CD4-positive, alpha-beta T cell (primary cell): ENCODE measurements around the gene ITGA6. TPM values are rescaled to one million over a fixed set of nuclear protein-coding genes. Genes with fewer than 3 reads are reported as not detected.

Source experiments
- ATAC-seq: fragments of 200-7000 bp; cut with Tn5 transposase; one replicate; pipeline ENCODE4 v1.10.0; 2022; ENCODE audit warnings: mild to moderate bottlenecking; ENCODE audit not compliant: poor library complexity
- CTCF ChIA-PET: fragments of 350-600 bp; sonication (Branson Sonifier 250); formaldehyde crosslinking; loops from one replicate; lab custom pipeline; 2021; ENCODE audit warnings: antibody characterized with exemption, inconsistent platforms; lab: Charles Lee
- POLR2A ChIA-PET: fragments of 350-600 bp; sonication (Branson Sonifier 250); formaldehyde crosslinking; loops from one replicate; lab custom pipeline; 2021; ENCODE audit warnings: antibody characterized with exemption, inconsistent platforms; lab: Charles Lee
- DNase-seq, 14 experiments: peaks; one replicate each; pipeline ENCODE4 v3.0.0-alpha.2; 2013 to 2020; ENCODE audit warnings: mixed read lengths in 2 of 14
- H3K27ac ChIP-seq, 2 donors: one replicate each; pipeline versions ENCODE4 v1.5.1 to v1.7.0; 2013; ENCODE audit warnings: low read length in 2 of 2, low read depth in 1 of 2, mild to moderate bottlenecking in 1 of 2
- H3K27me3 ChIP-seq, 2 experiments: 1 replicate in 1 of 2; 2 replicates in 1 of 2; pipeline versions ENCODE4 v1.6.1 to v1.7.0; 2013; ENCODE audit warnings: low read length in 2 of 2, control low read depth in 1 of 2, mild to moderate bottlenecking in 1 of 2, moderate library complexity in 1 of 2; ENCODE audit not compliant: insufficient read depth in 2 of 2, control insufficient read depth in 1 of 2
- H3K36me3 ChIP-seq: one replicate; pipeline ENCODE4 v1.6.1; 2013; ENCODE audit warnings: low read length, control low read depth; ENCODE audit not compliant: insufficient read depth
- H3K4me1 ChIP-seq: one replicate; pipeline ENCODE4 v1.6.1; 2013; ENCODE audit warnings: low read length, control low read depth; ENCODE audit not compliant: insufficient read depth
- H3K4me3 ChIP-seq: one replicate; pipeline ENCODE4 v1.5.1; 2013; ENCODE audit warnings: mild to moderate bottlenecking, low read length, moderate library complexity
- H3K9me3 ChIP-seq, 2 experiments: 1 replicate in 1 of 2; 2 replicates in 1 of 2; pipeline versions ENCODE4 v1.6.1 to v1.7.0; 2013; ENCODE audit warnings: low read length in 2 of 2, mild to moderate bottlenecking in 2 of 2, control low read depth in 1 of 2, moderate library complexity in 1 of 2; ENCODE audit not compliant: control insufficient read depth in 1 of 2, insufficient read depth in 1 of 2
- H3K27ac Mint-ChIP-seq: one replicate; pipeline ENCODE4 v1.8.0; 2020; ENCODE audit warnings: mixed read lengths
- H3K27me3 Mint-ChIP-seq: one replicate; pipeline ENCODE4 v1.8.0; 2021; ENCODE audit warnings: mixed read lengths
- H3K36me3 Mint-ChIP-seq: one replicate; pipeline ENCODE4 v1.8.0; 2021; ENCODE audit warnings: low read depth, mixed read lengths
- H3K4me1 Mint-ChIP-seq: one replicate; pipeline ENCODE4 v1.8.0; 2021; ENCODE audit warnings: low read depth, mixed read lengths
- H3K4me3 Mint-ChIP-seq: one replicate; pipeline ENCODE4 v1.8.0; 2020; ENCODE audit warnings: mild to moderate bottlenecking, mixed read lengths
- H3K9me3 Mint-ChIP-seq: one replicate; pipeline ENCODE4 v1.8.0; 2020; ENCODE audit warnings: mixed read lengths
- intact Hi-C, 2 experiments: fragments of 100-400 bp; cut with DNase I in 1 of 2; cut with micrococcal nuclease in 1 of 2; formaldehyde crosslinking; loops; one replicate each; pipeline versions ENCODE4 v1.15.1 to v1.9.0; 2023 to 2025; cut with DNase I, micrococcal nuclease
- total RNA-seq, 174 experiments: library from RNA in 2 of 174; stranded (reverse) in 2 of 174; gene quantifications; one replicate each; pipeline ENCODE4 v1.2.3 and lab custom pipeline; 2021 to 2026
- TF ChIP-seq, protein P1 (sequence below): fragments of 200-600 bp; IDR thresholded peaks from one replicate; pipeline ENCODE4 v1.8.0; 2022; ENCODE audit warnings: antibody characterized with exemption, mild to moderate bottlenecking

Gene ITGA6
- total RNA-seq, 2 experiments from 2014 or later = 53.5 to 58.0 TPM

DNA sequence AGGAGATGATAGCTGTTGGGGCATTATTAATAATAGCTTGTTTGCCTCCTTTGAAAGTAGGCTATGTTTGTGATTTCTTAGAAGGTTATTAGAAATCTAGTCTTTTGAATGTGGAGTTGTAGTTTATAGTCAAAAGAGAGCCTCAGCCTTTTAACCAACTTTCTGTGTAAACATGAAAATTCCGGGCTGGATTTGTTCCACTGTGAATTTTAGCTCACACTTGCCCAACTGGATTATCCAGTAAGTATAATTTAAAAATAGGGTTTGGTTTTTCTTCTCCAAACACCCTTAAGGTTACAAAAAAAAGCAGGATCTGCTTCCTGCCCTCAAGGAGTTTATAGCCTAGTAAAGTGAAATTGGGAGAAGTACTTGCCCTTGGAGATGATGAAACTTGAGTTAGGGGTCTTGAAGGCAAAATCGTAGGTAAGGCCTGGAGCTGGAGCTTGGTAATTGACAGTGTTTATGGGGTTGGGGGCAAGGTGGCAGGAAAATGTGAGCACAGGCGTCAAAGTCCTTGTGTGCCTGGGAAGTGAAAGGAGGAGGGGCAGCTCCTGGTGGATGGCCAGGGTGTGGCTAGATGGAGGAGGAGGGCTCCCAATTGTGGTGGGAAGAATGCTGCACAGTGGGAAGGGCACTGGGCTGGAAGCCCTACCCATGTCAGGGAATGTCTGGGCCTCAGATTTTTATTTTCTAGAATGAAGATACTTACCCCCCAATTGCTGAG lies 21.3 kb downstream of the ITGA6 start:
- Histone ChIP-seq H3K27ac (no peak overlapping the region), H3K4me3 (no peak overlapping the region), H3K9me3 (no peaks in the 10 kb centered on the region), H3K36me3 (peaks cover 10% of the 10 kb centered on the region), H3K4me1 (peaks cover 58% of the 10 kb centered on the region), H3K27me3 (no peaks in the 10 kb centered on the region)
- ChIA-PET CTCF (interaction anchor here (1.4 to 16.8 kb wide), 3 partner anchors 11 to 21 kb away, joined by 3 to 187 read pairs (median 6); no protein-coding TSS in a partner anchor), POLR2A (interaction anchor here (0.9 to 3.2 kb wide), 8 partner anchors 8 to 21 kb away, joined by 3 to 24 read pairs (median 4); no protein-coding TSS in a partner anchor)
- H3K27ac Mint-ChIP-seq = peak overlapping the region; percentile 72
- H3K4me3 Mint-ChIP-seq = peak overlapping the region; percentile 25
- TF ChIP-seq, protein P1, sequence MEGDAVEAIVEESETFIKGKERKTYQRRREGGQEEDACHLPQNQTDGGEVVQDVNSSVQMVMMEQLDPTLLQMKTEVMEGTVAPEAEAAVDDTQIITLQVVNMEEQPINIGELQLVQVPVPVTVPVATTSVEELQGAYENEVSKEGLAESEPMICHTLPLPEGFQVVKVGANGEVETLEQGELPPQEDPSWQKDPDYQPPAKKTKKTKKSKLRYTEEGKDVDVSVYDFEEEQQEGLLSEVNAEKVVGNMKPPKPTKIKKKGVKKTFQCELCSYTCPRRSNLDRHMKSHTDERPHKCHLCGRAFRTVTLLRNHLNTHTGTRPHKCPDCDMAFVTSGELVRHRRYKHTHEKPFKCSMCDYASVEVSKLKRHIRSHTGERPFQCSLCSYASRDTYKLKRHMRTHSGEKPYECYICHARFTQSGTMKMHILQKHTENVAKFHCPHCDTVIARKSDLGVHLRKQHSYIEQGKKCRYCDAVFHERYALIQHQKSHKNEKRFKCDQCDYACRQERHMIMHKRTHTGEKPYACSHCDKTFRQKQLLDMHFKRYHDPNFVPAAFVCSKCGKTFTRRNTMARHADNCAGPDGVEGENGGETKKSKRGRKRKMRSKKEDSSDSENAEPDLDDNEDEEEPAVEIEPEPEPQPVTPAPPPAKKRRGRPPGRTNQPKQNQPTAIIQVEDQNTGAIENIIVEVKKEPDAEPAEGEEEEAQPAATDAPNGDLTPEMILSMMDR = no peak
- H3K9me3 Mint-ChIP-seq = no peaks in the 10 kb centered on the region
- no peaks in the 10 kb centered on the region for H3K27me3 Mint-ChIP-seq
- H3K4me1 Mint-ChIP-seq = peaks cover 82% of the 10 kb centered on the region
- intact Hi-C loops = no loop called here
- ATAC-seq (no peak), DNase-seq (no peak)
- H3K36me3 Mint-ChIP-seq = peaks cover 48% of the 10 kb centered on the region

DNA sequence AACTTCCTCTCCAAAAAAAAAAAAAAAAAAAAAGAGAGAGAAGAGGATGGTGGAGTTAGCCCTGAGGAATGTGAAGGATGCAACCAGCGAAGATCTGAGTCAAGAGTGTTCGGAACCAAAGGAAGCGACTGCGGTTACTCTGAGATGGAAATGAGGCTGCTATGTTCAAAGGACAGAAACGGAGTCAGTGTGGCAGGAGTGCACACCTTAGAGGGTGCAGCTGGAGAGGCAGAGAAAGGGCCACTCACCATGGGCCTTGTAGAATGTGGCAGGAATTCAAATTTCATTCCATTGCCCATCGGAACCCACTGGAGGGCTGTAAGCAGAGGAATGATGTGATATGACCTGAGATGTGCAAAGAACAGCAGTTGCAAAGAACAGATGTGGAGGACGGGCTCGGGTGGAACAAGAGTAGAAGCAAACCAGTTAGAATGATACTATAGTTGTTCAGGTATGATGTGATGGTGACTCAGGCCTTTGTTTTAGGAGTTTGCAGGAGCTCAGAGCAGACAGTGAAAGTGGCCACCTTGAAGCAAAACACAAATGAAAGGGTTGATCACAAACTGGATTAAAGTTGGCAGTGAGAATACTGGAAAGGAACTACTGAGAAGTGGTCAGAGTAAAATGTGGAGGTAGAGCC lies 22.6 kb downstream of the ITGA6 start:
- Histone ChIP-seq H3K9me3 (no peaks in the 10 kb centered on the region), H3K27me3 (no peaks in the 10 kb centered on the region), H3K4me1 (peaks cover 67% of the 10 kb centered on the region), H3K36me3 (peaks cover 19% of the 10 kb centered on the region), H3K4me3 (no peak overlapping the region), H3K27ac (no peak overlapping the region)
- TF ChIP-seq, protein P1 = no peak
- intact Hi-C loops = no loop called here
- DNase-seq (peak in 1 of 14 experiments; percentile 22), ATAC-seq (peak; percentile 70)
- peaks cover 84% of the 10 kb centered on the region for H3K4me1 Mint-ChIP-seq
- ChIA-PET POLR2A (interaction anchor here (0.7 to 2.1 kb wide), 5 partner anchors 10 to 22 kb away, joined by 3 to 6 read pairs (median 3); no protein-coding TSS in a partner anchor), CTCF (interaction anchor here (16.8 kb wide), 1 partner anchor 9 kb away, joined by 187 read pairs; no protein-coding TSS in a partner anchor)
- peak overlapping the region; percentile 42 for H3K4me3 Mint-ChIP-seq
- H3K27ac Mint-ChIP-seq = peak overlapping the region; percentile 72
- peaks cover 55% of the 10 kb centered on the region for H3K36me3 Mint-ChIP-seq
- H3K27me3 Mint-ChIP-seq = no peaks in the 10 kb centered on the region
- H3K9me3 Mint-ChIP-seq = no peaks in the 10 kb centered on the region

DNA sequence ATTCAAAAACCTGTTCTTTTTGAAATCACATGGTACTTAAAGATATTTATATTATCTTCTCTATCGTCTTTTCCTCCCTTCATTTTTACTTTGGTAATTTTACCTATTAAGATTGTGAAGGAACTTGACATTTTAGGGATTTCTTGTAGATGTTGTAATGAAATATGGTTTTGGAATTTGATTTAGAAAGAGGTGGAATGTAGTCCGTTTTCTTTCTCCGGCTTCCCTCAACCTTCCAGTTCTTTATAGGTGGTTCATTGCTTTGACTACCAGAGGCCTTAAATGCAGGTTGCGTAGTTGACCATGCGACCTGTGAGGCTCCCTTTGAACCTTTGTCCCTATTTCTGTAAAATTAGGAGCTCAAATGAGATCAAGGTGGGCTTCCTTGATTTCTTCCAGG lies 24.5 kb downstream of the ITGA6 start:
- peaks cover 86% of the 10 kb centered on the region for H3K4me1 Mint-ChIP-seq
- no peaks in the 10 kb centered on the region for H3K9me3 Mint-ChIP-seq
- no peak overlapping the region for H3K4me3 Mint-ChIP-seq
- no peak overlapping the region for H3K4me3 ChIP-seq
- no peak overlapping the region for H3K27ac ChIP-seq
- H3K27me3 ChIP-seq = no peaks in the 10 kb centered on the region
- CTCF ChIA-PET = interaction anchor here (1.0 to 16.8 kb wide), 4 partner anchors 7 to 24 kb away, joined by 3 to 187 read pairs (median 7); partner anchors contain the start of gene ITGA6
- peak overlapping the region; percentile 73 for H3K27ac Mint-ChIP-seq
- peaks cover 67% of the 10 kb centered on the region for H3K4me1 ChIP-seq
- H3K36me3 ChIP-seq = peaks cover 19% of the 10 kb centered on the region
- no peaks in the 10 kb centered on the region for H3K9me3 ChIP-seq
- intact Hi-C loops = no loop called here
- H3K27me3 Mint-ChIP-seq = no peaks in the 10 kb centered on the region
- DNase-seq (no peak), ATAC-seq (no peak)
- H3K36me3 Mint-ChIP-seq = peaks cover 56% of the 10 kb centered on the region
- TF ChIP-seq, protein P1 = no peak
- POLR2A ChIA-PET = interaction anchor here (0.6 to 2.3 kb wide), 6 partner anchors 10 to 1952 kb away, joined by 3 to 15 read pairs (median 4); partner anchors contain the start of gene ITGA6
